GM21447 (cell line): ENCODE results near the gene TXNDC12.

Source experiments
- ATAC-seq: cut with Tn5 transposase; IDR thresholded peaks from one replicate; pipeline ENCODE4 v1.9.1; 2021; ENCODE audit not compliant: unreplicated experiment

The TXNDC12 gene

DNA sequence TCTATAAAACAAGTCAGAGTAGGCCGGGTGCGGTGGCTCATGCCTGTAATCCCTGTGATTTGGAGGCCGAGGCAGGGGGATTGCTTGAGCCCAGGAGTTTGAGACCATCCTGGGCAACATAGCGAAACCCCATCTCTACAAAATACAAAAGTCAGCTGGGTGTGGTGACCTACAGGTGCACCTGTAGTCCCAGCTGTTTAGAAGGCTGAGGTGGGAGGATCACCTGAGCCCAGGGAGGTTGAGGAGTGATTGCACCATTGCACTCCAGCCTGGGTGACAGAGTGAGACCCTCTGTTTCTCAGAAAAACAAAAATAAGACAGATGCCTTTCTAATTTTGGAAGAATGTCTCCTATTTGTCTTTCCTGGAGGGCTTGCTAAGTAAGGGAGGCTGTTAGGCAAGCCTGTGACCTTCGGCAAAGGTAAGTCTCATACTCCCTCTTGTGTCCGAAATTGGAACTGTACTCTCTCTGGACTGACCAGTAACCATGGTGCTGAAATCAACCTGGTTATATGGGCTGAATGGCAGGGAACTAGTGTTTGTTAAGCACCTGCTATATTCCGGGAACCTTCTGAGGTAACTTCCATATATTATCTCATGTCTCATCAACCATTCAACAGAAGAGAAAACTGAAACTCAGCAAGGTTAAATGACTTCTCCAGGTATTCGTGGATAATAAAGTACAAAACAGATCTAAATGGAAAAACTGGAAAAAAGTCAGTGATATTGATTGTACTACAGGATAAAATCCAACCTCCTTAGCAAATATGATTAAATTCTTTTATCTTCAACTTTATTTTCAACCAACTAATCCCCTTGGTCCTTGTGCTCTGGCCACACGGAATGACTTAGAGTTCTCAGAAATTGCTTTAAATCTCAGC, 52.7 kb downstream of the TXNDC12 start:
- peak; percentile 77 for ATAC-seq

- ATAC-seq: no peak
Measured at GRCh38 chr1:51998701-51999100, 56.3 kb downstream of the TXNDC12 start.

DNA sequence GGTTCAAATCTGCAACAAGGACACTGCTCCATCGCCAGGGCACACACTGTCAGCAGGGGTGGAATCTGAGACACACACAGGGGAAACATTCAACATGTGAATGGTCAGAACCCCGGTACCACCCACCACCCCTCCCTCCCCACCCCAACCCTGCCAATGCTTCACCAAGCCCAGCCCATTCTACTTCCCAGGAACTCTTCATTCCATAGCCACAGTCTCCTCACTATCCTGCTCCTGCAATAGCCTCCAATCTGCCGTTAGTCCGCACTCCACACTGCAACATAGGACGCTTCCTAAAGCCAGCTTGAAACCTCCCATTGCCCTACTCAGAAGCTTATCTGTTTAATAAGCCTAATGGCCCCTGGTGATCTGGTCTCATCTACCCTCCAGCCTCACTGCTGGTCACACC, 57.0 kb downstream of the TXNDC12 start:
- ATAC-seq: no peak

GRCh38 chr1:51990478-51990965, 64.5 kb downstream of the TXNDC12 start, which contains the start of gene RAB3B:
Gene RAB3B (minus strand): TSS chr1:51990700. CDS start chr1:51977117, 13,583 bp downstream.
- ATAC-seq: peak; percentile 69

GRCh38 chr1:51989582-51990477, 65.2 kb downstream of the TXNDC12 start:
- no peak for ATAC-seq

GRCh38 chr1:51988254-51988653, 66.7 kb downstream of the TXNDC12 start:
- no peak for ATAC-seq

DNA sequence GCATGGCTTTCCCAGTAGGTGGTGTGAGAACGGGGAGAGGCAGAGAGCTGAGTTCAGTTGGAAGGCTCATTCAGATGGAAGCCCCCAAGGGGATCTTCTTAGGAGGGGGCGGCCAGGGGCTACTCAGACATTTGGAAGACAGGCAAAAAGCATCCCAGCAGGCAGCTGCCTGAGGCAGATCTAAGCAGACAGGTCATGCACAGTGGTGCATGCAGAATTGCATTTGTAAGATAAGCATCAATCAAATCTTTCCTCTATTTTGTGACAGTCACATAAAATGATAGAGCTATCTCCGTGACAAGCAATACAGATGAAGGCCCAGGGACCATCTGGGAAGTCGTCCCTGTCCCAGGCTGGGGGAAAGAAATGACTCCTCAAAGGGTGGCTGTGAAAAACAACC, 68.3 kb downstream of the TXNDC12 start:
- ATAC-seq: no peak

GRCh38 chr1:51982161-51982560, 72.8 kb downstream of the TXNDC12 start:
- ATAC-seq: no peak

DNA sequence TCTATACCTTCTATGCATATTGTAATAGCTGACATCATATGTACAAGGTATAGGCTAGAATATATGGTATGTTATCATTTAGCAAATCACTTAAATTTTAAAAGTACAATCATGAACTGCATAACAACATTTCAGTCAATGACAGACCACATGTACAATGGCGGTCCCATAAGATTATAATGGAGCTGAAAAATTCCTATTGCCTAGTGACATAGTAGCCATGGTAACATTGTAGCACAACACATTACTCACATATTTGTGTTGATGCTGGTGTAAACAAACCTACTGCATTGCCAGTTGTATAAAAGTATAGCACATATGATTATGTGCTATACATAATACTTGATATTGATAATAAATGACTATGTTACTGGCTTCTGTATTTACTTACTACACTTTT, 73.4 kb downstream of the TXNDC12 start:
- no peak for ATAC-seq

GRCh38 chr1:51978099-51978498, 76.9 kb downstream of the TXNDC12 start:
- no peak for ATAC-seq

GRCh38 chr1:51976846-51977602, 78.0 kb downstream of the TXNDC12 start:
- ATAC-seq: no peak

- no peak for ATAC-seq
Measured at GRCh38 chr1:51973587-51974474, 81.2 kb downstream of the TXNDC12 start.
